HCT116 (cell line): Measurements from ENCODE around the gene CYREN. TPM values are rescaled to one million over a fixed set of nuclear protein-coding genes. Genes with fewer than 3 reads are reported as not detected.

Source experiments
- ATAC-seq: fragments of 200-7000 bp; cut with Tn5 transposase; 2 replicates; pipeline ENCODE4 v1.9.1; 2020; ENCODE audit warnings: mild to moderate bottlenecking, moderate library complexity
- BruUV-seq: library from RNA; stranded (reverse); fragments of 400-500 nt; replicated peaks from 2 replicates; lab custom pipeline; 2021; lab: Mats Ljungman, UMichigan
- CTCF ChIA-PET: fragments of 300-600 bp; sonication (Branson Sonifier 250); formaldehyde crosslinking; loops from one replicate; lab custom pipeline; 2021; ENCODE audit warnings: antibody characterized with exemption; lab: Charles Lee
- POLR2A ChIA-PET: fragments of 300-600, 350-600 bp; sonication (Branson Sonifier 250); formaldehyde crosslinking; loops from one replicate; lab custom pipeline; 2021; ENCODE audit warnings: antibody characterized with exemption; lab: Charles Lee
- RAD21 ChIA-PET, 2 experiments: fragments of 300-600 bp; sonication (Branson Sonifier 250); formaldehyde crosslinking; loops; one replicate each; lab custom pipeline; 2023; ENCODE audit warnings: low total read pairs in 2 of 2; ENCODE audit not compliant: uncharacterized antibody in 2 of 2, unreplicated experiment in 2 of 2, low non-redundant PET in 1 of 2; lab: Charles Lee
- DNase-seq: peaks from one replicate; pipeline ENCODE4 v3.0.0-alpha.2; 2010; ENCODE audit warnings: low read depth, low spot score
- H2AFZ ChIP-seq: fragments of 200-600 bp; shearing (Covaris generic), sonication (generic); 2 replicates; pipeline ENCODE4 v1.6.1; 2017; ENCODE audit warnings: low read depth, mixed run types, mixed read lengths, antibody characterized with exemption, low read length; ENCODE audit not compliant: poor library complexity, severe bottlenecking
- H3K27ac ChIP-seq: 2 replicates; pipeline ENCODE4 v1.5.1; 2012; ENCODE audit warnings: low read depth, low read length
- H3K27me3 ChIP-seq: fragments of 200-600 bp; sonication (generic); 2 replicates; pipeline ENCODE4 v1.6.1; 2016; ENCODE audit warnings: mixed run types, low read length, mixed read lengths; ENCODE audit not compliant: insufficient read depth
- H3K36me3 ChIP-seq, 2 experiments: fragments of 200-500 bp in 1 of 2; fragments of 200-600 bp in 1 of 2; sonication (Bioruptor generic) in 1 of 2; sonication (generic) in 1 of 2; 2 replicates each; pipeline versions ENCODE4 v1.5.1 to v1.6.1; 2014 to 2016; ENCODE audit warnings: low read length in 2 of 2, inconsistent platforms in 1 of 2, mixed read lengths in 1 of 2, mixed run types in 1 of 2; ENCODE audit not compliant: insufficient read depth in 2 of 2, control insufficient read depth in 1 of 2
- H3K4me1 ChIP-seq, 2 experiments: fragments of 200-600 bp in 1 of 2; sonication (generic) in 1 of 2; 2 replicates each; pipeline versions ENCODE4 v1.5.1 to v1.6.1; 2012 to 2017; ENCODE audit warnings: low read length in 2 of 2, inconsistent platforms in 1 of 2, mild to moderate bottlenecking in 1 of 2, mixed read lengths in 1 of 2, mixed run types in 1 of 2, moderate library complexity in 1 of 2; ENCODE audit not compliant: insufficient read depth in 2 of 2, control insufficient read depth in 1 of 2
- H3K4me2 ChIP-seq: fragments of 200-600 bp; sonication (generic); 2 replicates; pipeline ENCODE4 v1.6.1; 2017; ENCODE audit warnings: mixed run types, low read length, mixed read lengths
- H3K4me3 ChIP-seq, 2 experiments: fragments of 200-600 bp in 1 of 2; sonication (generic) in 1 of 2; replicated peaks in 1 of 2; 2 replicates each; pipeline ENCODE4 v1.5.1; 2011 to 2016; ENCODE audit warnings: low read length in 2 of 2, control low read depth in 1 of 2, low read depth in 1 of 2, mild to moderate bottlenecking in 1 of 2, mixed read lengths in 1 of 2, mixed run types in 1 of 2
- H3K79me2 ChIP-seq: fragments of 200-600 bp; sonication (generic); 2 replicates; pipeline ENCODE4 v1.6.1; 2017; ENCODE audit warnings: mild to moderate bottlenecking, mixed run types, low read length, moderate library complexity, mixed read lengths; ENCODE audit not compliant: insufficient read depth
- H3K9ac ChIP-seq: fragments of 200-600 bp; sonication (generic); 2 replicates; pipeline ENCODE4 v1.6.1; 2016; ENCODE audit warnings: low read length, mixed read lengths
- H3K9me2 ChIP-seq: fragments of 200-600 bp; sonication (generic), shearing (Covaris generic); 2 replicates; pipeline ENCODE4 v1.6.1; 2017; ENCODE audit warnings: mixed run types, mild to moderate bottlenecking, moderate library complexity; ENCODE audit not compliant: insufficient read depth
- H3K9me3 ChIP-seq, 2 experiments: fragments of 200-500 bp in 1 of 2; fragments of 200-600 bp in 1 of 2; sonication (Bioruptor generic) in 1 of 2; sonication (generic) in 1 of 2; 2 replicates each; pipeline ENCODE4 v1.6.1; 2014 to 2017; ENCODE audit warnings: low read length in 2 of 2, mixed read lengths in 2 of 2, inconsistent platforms in 1 of 2, low read depth in 1 of 2, mild to moderate bottlenecking in 1 of 2, mixed run types in 1 of 2, moderate library complexity in 1 of 2; ENCODE audit not compliant: control insufficient read depth in 1 of 2, insufficient read depth in 1 of 2
- H4K20me1 ChIP-seq: fragments of 200-600 bp; sonication (generic), shearing (Covaris generic); 2 replicates; pipeline ENCODE4 v1.6.1; 2017; ENCODE audit warnings: mixed run types, mild to moderate bottlenecking, moderate library complexity; ENCODE audit not compliant: insufficient read depth
- EGR1 ChIP-seq: IDR thresholded peaks from 2 replicates; pipeline ENCODE4 v1.6.1; 2012; ENCODE audit warnings: low read depth
- ELF1 ChIP-seq: IDR thresholded peaks from 2 replicates; pipeline ENCODE4 v1.6.1; 2012; ENCODE audit warnings: low read depth, borderline replicate concordance
- EZH2phosphoT487 ChIP-seq: fragments of 200-600 bp; IDR thresholded peaks from 2 replicates; pipeline ENCODE4 v1.6.1; 2018; ENCODE audit warnings: antibody characterized with exemption, borderline replicate concordance
- SIN3A ChIP-seq: IDR thresholded peaks from 2 replicates; pipeline ENCODE4 v1.6.1; 2012; ENCODE audit warnings: low read depth
- SP1 ChIP-seq: IDR thresholded peaks from 2 replicates; pipeline ENCODE4 v1.6.1; 2012; ENCODE audit warnings: low read depth
- SRF ChIP-seq: IDR thresholded peaks from 2 replicates; pipeline ENCODE4 v1.6.1; 2012; ENCODE audit warnings: low read depth
- YY1 ChIP-seq: IDR thresholded peaks from 2 replicates; pipeline ENCODE4 v1.6.1; 2011; ENCODE audit warnings: low read length, low read depth, moderate library complexity, mild to moderate bottlenecking; ENCODE audit not compliant: insufficient replicate concordance; ENCODE audit errors: extremely low read depth
- intact Hi-C: fragments of 100-400 bp; cut with micrococcal nuclease; formaldehyde crosslinking; loops from 2 replicates; pipeline ENCODE4 v1.10.0; 2022
- total RNA-seq: library from RNA; stranded (reverse); gene quantifications from one replicate; pipeline ENCODE4 v1.2.1, GENCODE V29; 2021; ENCODE audit not compliant: unreplicated experiment
- TF ChIP-seq, protein P1 (sequence below), 3 experiments: fragments of 200-600 bp in 1 of 3; sonication (generic) in 1 of 3; IDR thresholded peaks in 2 of 3; conservative IDR thresholded peaks in 1 of 3; 2 replicates each; pipeline ENCODE4 v1.5.1; 2012 to 2017; ENCODE audit warnings: low read depth in 2 of 3, low read length in 2 of 3, antibody characterized with exemption in 1 of 3, borderline replicate concordance in 1 of 3, control low read depth in 1 of 3, mild to moderate bottlenecking in 1 of 3, mixed read lengths in 1 of 3, mixed run types in 1 of 3, moderate library complexity in 1 of 3; ENCODE audit not compliant: insufficient read depth in 1 of 3

The CYREN gene
- total RNA-seq, 1 experiment from 2014 or later = 54.5 TPM

DNA sequence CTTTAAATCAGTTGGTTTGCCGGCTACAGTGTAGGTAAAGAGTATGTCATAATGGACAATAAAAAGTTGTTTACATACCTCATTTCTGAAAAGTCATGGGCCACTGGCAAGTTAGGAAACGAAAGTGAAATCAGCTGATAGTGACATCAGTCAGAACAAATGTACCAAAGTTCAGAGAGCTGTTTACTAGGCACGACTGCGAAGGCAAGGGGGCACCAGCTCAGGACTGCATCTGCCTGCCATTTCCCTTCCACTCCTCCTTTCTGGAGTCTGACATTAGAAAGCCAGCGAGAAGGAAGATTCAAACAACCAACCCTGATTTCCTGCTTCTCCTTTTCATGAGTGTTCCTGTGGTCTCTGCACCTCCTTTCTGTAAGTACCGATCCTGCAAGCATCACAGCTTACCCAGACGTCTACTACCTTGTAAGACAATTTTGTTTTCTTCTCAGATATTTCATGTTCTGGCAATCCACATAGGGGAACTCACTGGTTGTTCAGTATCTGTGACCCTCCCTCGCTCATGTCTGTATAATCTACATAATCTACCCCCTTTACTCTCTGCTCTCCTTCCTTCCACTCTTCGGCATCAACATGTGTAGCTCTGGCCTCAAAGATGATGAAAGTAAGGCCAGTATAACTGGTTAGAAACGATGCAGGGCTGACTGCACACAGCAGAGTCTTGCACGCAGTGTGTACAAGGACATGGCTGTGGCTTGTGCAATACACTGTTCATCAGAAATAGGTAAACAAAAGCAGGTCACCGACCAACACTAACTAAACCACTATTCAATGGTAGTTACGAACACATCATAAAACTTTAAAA lies 22.4 kb downstream of the CYREN start, which contains the start of gene TMEM140:
TMEM140 (plus strand) TSS at position 174 of the 823 bp plus-strand sequence. CDS start 16,370 bp downstream, outside the sequence.
- ChIA-PET RAD21 (no interaction called here), CTCF (no interaction called here)
- H3K4me3 ChIP-seq = no peak within 1 kb of the TSS
- no TSS peak for BruUV-seq
- H3K79me2 ChIP-seq = no peaks in the 10 kb centered on the region
- no peaks in the 10 kb centered on the region for H3K27me3 ChIP-seq
- no peaks in the 10 kb centered on the region for H3K36me3 ChIP-seq
- H2AFZ ChIP-seq = no peak within 1 kb of the TSS
- H3K27ac ChIP-seq = no peak within 1 kb of the TSS
- no peaks in the 10 kb centered on the region; a peak in 1 of 4 replicates for H3K4me1 ChIP-seq
- no peak for TF ChIP-seq EGR1
- TF ChIP-seq YY1 = no peak
- no peak for TF ChIP-seq SP1
- TF ChIP-seq, all 23 proteins: peak for 0
- ATAC-seq = no peak
- no peak for DNase-seq
- intact Hi-C loops = no loop called here
- POLR2A ChIA-PET = no interaction called here
- Histone ChIP-seq H4K20me1 (no peaks in the 10 kb centered on the region), H3K4me2 (no peak within 1 kb of the TSS), H3K9me2 (no peaks in the 10 kb centered on the region), H3K9me3 (no peaks in the 10 kb centered on the region), H3K9ac (no peak within 1 kb of the TSS)

GRCh38 chr7:135147341-135147898 lies 23.1 kb downstream of the CYREN start:
- Histone ChIP-seq H4K20me1 (no peaks in the 10 kb centered on the region), H3K27ac (no peak overlapping the region), H3K4me1 (no peaks in the 10 kb centered on the region; a peak in 1 of 4 replicates), H3K27me3 (no peaks in the 10 kb centered on the region), H3K79me2 (no peaks in the 10 kb centered on the region), H3K4me3 (no peak overlapping the region), H3K36me3 (no peaks in the 10 kb centered on the region), H3K9me3 (no peaks in the 10 kb centered on the region), H3K4me2 (no peak overlapping the region), H2AFZ (no peak overlapping the region), H3K9me2 (no peaks in the 10 kb centered on the region), H3K9ac (no peak overlapping the region)
- intact Hi-C loops = no loop called here
- ATAC-seq = no peak
- ChIA-PET CTCF (no interaction called here), POLR2A (no interaction called here), RAD21 (no interaction called here)
- BruUV-seq = no TSS peak
- no peak for TF ChIP-seq ELF1
- TF ChIP-seq, protein P1, sequence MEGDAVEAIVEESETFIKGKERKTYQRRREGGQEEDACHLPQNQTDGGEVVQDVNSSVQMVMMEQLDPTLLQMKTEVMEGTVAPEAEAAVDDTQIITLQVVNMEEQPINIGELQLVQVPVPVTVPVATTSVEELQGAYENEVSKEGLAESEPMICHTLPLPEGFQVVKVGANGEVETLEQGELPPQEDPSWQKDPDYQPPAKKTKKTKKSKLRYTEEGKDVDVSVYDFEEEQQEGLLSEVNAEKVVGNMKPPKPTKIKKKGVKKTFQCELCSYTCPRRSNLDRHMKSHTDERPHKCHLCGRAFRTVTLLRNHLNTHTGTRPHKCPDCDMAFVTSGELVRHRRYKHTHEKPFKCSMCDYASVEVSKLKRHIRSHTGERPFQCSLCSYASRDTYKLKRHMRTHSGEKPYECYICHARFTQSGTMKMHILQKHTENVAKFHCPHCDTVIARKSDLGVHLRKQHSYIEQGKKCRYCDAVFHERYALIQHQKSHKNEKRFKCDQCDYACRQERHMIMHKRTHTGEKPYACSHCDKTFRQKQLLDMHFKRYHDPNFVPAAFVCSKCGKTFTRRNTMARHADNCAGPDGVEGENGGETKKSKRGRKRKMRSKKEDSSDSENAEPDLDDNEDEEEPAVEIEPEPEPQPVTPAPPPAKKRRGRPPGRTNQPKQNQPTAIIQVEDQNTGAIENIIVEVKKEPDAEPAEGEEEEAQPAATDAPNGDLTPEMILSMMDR (IDR thresholded peaks at IDR 0.05 in 2 of 3, conservative IDR thresholded peaks at IDR 0.05 in 1 of 3; ENCODE audit: borderline replicate concordance in 1 of 3, insufficient read depth in 1 of 3, low read depth in 2 of 3, low read length in 2 of 3) = no peak
- TF ChIP-seq EZH2phosphoT487 = no peak
- no peak for TF ChIP-seq SIN3A
- no peak for TF ChIP-seq SRF
- DNase-seq = no peak
